DOHH2 (cell line): ENCODE results near the gene FAM120A.

Experiments used
- CTCF ChIP-seq: fragments of 200-600 bp; sonication (generic); IDR thresholded peaks from one replicate; pipeline ENCODE4 v1.5.1; 2014; ENCODE audit warnings: antibody characterized with exemption, mild to moderate bottlenecking, low read depth, low read length; ENCODE audit not compliant: poor library complexity, severe bottlenecking
- EZH2phosphoT487 ChIP-seq: fragments of 200-600 bp; sonication (generic); IDR thresholded peaks from 2 replicates; pipeline ENCODE4 v1.6.1; 2017; ENCODE audit warnings: borderline replicate concordance, mild to moderate bottlenecking, antibody characterized with exemption, low read length, moderate library complexity, mixed read lengths

GRCh38 chr9:93577975-93578682 is 126.6 kb downstream of the FAM120A start:
- TF ChIP-seq EZH2phosphoT487 (no peak), CTCF (no peak)
